ENCODE results near the gene ATP6V0E1.

ATP6V0E1 gene

GRCh38 chr5:172954751-172955159, 28.8 kb upstream of the ATP6V0E1 start:
- H3K9me3 ChIP-seq (ENCODE audit: insufficient read depth, low read length) = no peaks in the 10 kb centered on the region
- H3K27me3 ChIP-seq (ENCODE audit: low read length) = no peaks in the 10 kb centered on the region
- no peak for TF ChIP-seq EZH2phosphoT487 (conservative IDR thresholded peaks at IDR 0.05; ENCODE audit: low read length)
- TF ChIP-seq, protein P1, sequence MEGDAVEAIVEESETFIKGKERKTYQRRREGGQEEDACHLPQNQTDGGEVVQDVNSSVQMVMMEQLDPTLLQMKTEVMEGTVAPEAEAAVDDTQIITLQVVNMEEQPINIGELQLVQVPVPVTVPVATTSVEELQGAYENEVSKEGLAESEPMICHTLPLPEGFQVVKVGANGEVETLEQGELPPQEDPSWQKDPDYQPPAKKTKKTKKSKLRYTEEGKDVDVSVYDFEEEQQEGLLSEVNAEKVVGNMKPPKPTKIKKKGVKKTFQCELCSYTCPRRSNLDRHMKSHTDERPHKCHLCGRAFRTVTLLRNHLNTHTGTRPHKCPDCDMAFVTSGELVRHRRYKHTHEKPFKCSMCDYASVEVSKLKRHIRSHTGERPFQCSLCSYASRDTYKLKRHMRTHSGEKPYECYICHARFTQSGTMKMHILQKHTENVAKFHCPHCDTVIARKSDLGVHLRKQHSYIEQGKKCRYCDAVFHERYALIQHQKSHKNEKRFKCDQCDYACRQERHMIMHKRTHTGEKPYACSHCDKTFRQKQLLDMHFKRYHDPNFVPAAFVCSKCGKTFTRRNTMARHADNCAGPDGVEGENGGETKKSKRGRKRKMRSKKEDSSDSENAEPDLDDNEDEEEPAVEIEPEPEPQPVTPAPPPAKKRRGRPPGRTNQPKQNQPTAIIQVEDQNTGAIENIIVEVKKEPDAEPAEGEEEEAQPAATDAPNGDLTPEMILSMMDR (IDR thresholded peaks at IDR 0.05; ENCODE audit: insufficient read depth, low read length, poor library complexity, severe bottlenecking) = no peak
- no peak overlapping the region for H3K4me2 ChIP-seq (ENCODE audit: low read depth, low read length, poor library complexity, severe bottlenecking)
- no peaks in the 10 kb centered on the region for H3K36me3 ChIP-seq (ENCODE audit: low read length)
- H2AFZ ChIP-seq (ENCODE audit: low read depth, low read length, severe bottlenecking) = no peak overlapping the region
- H3K27ac ChIP-seq (ENCODE audit: low read depth, low read length) = no peak overlapping the region
- no peak overlapping the region for H3K9ac ChIP-seq (ENCODE audit: low read length)
- 0 out of 2 replicates have a peak, but pooled peaks cover 4% of the 10 kb centered on the region for H3F3A ChIP-seq (ENCODE audit: insufficient read depth)
- H3K9me2 ChIP-seq (replicated peaks; ENCODE audit: insufficient read depth, low read length) = no peaks in the 10 kb centered on the region
- H4K20me1 ChIP-seq (ENCODE audit: low read depth, low read length) = no peaks in the 10 kb centered on the region
- no peaks in the 10 kb centered on the region for H3K79me2 ChIP-seq (ENCODE audit: insufficient read depth, low read length)
- no peak overlapping the region for H3K4me3 ChIP-seq (ENCODE audit: insufficient read depth, low read length, poor library complexity, severe bottlenecking)

DNA sequence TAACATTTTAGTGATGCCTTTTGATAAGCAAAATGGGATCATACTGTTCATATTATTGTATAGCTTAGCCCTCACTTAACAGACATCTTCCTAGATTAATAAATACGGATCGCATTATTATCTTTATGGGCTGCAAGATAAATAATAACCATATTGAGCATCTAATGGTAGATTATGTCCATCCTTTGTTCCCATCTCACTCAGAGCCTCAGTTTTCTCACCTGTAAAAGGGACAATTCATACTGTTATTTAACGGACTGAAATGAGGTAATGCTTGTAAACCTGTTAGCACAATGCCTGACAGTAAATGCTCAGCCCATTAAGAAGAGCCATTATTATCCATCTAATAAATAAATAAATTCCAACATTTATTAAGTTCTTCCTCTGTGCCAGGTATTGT, 27.3 kb upstream of the ATP6V0E1 start:
- Histone ChIP-seq H3K36me3 (ENCODE audit: low read length) (no peaks in the 10 kb centered on the region), H3K4me2 (ENCODE audit: low read depth, low read length, poor library complexity, severe bottlenecking) (no peak overlapping the region), H3F3A (ENCODE audit: insufficient read depth) (0 out of 2 replicates have a peak, but pooled peaks cover 4% of the 10 kb centered on the region), H3K27ac (ENCODE audit: low read depth, low read length) (no peak overlapping the region), H2AFZ (ENCODE audit: low read depth, low read length, severe bottlenecking) (no peak overlapping the region), H3K4me3 (ENCODE audit: insufficient read depth, low read length, poor library complexity, severe bottlenecking) (no peak overlapping the region), H3K27me3 (ENCODE audit: low read length) (no peaks in the 10 kb centered on the region), H3K79me2 (ENCODE audit: insufficient read depth, low read length) (peaks cover 11% of the 10 kb centered on the region; the same call in 1 of the 2 replicates), H3K9me3 (ENCODE audit: insufficient read depth, low read length) (no peaks in the 10 kb centered on the region), H3K9ac (ENCODE audit: low read length) (no peak overlapping the region), H3K9me2 (replicated peaks; ENCODE audit: insufficient read depth, low read length) (no peaks in the 10 kb centered on the region), H4K20me1 (ENCODE audit: low read depth, low read length) (no peaks in the 10 kb centered on the region)
- no peak for TF ChIP-seq EZH2phosphoT487 (conservative IDR thresholded peaks at IDR 0.05; ENCODE audit: low read length)
- TF ChIP-seq, protein P1 (IDR thresholded peaks at IDR 0.05; ENCODE audit: insufficient read depth, low read length, poor library complexity, severe bottlenecking) = no peak

DNA sequence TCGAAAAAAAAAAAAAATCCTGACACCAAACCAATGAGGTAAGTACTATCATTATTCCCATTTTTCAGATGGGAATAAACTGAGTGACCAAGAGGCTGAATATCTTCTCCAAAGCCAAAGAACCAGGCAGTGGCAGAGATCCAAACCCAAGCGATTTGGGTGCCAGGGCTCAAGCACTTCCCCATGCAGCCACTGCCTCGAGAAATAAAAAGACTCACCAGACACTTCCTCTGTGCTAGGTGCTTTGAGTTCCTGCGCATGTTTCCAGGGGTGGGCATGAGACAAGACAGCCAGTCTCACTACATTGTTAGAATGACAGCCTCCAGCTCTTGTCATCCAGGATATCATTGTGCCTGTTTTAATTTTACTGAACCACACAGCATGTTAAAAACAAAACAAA, 26.6 kb upstream of the ATP6V0E1 start:
- Histone ChIP-seq H3K79me2 (ENCODE audit: insufficient read depth, low read length) (peaks cover 11% of the 10 kb centered on the region; the same call in 1 of the 2 replicates), H4K20me1 (ENCODE audit: low read depth, low read length) (no peaks in the 10 kb centered on the region), H3K27me3 (ENCODE audit: low read length) (no peaks in the 10 kb centered on the region), H3K9ac (ENCODE audit: low read length) (no peak overlapping the region), H3K4me2 (ENCODE audit: low read depth, low read length, poor library complexity, severe bottlenecking) (no peak overlapping the region), H2AFZ (ENCODE audit: low read depth, low read length, severe bottlenecking) (no peak overlapping the region), H3K27ac (ENCODE audit: low read depth, low read length) (no peak overlapping the region), H3F3A (ENCODE audit: insufficient read depth) (0 out of 2 replicates have a peak, but pooled peaks cover 4% of the 10 kb centered on the region), H3K4me3 (ENCODE audit: insufficient read depth, low read length, poor library complexity, severe bottlenecking) (no peak overlapping the region), H3K36me3 (ENCODE audit: low read length) (no peaks in the 10 kb centered on the region), H3K9me3 (ENCODE audit: insufficient read depth, low read length) (no peaks in the 10 kb centered on the region), H3K9me2 (replicated peaks; ENCODE audit: insufficient read depth, low read length) (no peaks in the 10 kb centered on the region)
- TF ChIP-seq EZH2phosphoT487 (conservative IDR thresholded peaks at IDR 0.05; ENCODE audit: low read length) = no peak
- TF ChIP-seq, protein P1 (IDR thresholded peaks at IDR 0.05; ENCODE audit: insufficient read depth, low read length, poor library complexity, severe bottlenecking) = no peak

Measured in SU-DHL-6 (cell line).